GM10266 (cell line): ENCODE data around the gene VASH2.

ENCODE experiments used
- DNase-seq: peaks from one replicate; pipeline ENCODE4 v3.0.0; 2012; ENCODE audit errors: extremely low spot score
- TF ChIP-seq, protein P1 (sequence below): IDR thresholded peaks from 2 replicates; pipeline ENCODE4 v1.5.1; 2012; ENCODE audit warnings: mild to moderate bottlenecking, low read depth; ENCODE audit not compliant: control insufficient read depth, insufficient read depth; ENCODE audit errors: missing control alignments

The VASH2 gene

DNA sequence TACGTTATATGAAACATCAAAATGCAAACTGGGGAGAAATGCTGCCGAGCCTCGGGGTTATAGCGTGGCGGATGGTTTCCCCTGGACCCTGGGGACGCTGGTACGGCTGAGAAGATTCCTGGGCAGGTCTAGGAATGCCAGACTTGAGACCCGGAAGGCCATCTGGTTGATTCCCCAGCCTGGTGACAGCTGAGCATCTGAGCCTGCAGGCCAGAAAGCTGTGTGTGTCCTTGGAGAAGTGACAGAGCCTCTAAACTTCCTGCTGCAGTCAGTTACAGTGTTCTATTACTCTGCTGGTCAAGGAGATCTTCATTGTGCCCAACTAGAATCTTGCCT is 2.3 kb downstream of the VASH2 start:
- DNase-seq, result no peak
- TF ChIP-seq, protein P1, sequence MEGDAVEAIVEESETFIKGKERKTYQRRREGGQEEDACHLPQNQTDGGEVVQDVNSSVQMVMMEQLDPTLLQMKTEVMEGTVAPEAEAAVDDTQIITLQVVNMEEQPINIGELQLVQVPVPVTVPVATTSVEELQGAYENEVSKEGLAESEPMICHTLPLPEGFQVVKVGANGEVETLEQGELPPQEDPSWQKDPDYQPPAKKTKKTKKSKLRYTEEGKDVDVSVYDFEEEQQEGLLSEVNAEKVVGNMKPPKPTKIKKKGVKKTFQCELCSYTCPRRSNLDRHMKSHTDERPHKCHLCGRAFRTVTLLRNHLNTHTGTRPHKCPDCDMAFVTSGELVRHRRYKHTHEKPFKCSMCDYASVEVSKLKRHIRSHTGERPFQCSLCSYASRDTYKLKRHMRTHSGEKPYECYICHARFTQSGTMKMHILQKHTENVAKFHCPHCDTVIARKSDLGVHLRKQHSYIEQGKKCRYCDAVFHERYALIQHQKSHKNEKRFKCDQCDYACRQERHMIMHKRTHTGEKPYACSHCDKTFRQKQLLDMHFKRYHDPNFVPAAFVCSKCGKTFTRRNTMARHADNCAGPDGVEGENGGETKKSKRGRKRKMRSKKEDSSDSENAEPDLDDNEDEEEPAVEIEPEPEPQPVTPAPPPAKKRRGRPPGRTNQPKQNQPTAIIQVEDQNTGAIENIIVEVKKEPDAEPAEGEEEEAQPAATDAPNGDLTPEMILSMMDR, result no peak

DNA sequence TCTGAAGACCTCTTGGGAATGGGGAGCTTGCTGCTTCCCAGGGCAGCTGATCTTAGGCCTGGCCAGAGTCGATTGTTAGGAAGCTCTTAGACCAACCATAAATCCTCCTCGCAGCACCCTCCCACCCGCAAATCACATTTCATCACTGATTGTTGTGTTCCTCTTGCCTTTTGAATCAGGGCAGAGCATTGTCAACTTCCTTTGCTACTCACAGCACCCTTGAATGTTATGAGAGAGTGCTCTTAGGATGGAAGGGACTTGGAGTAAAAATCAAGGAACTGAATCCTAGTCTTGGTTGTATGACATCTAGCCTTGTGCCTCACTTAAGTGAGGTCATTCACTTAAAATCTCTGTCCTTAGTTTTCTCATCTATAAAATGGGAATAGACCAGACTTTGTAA is 3.0 kb downstream of the VASH2 start:
- TF ChIP-seq, protein P1, result no peak
- DNase-seq, result no peak

DNA sequence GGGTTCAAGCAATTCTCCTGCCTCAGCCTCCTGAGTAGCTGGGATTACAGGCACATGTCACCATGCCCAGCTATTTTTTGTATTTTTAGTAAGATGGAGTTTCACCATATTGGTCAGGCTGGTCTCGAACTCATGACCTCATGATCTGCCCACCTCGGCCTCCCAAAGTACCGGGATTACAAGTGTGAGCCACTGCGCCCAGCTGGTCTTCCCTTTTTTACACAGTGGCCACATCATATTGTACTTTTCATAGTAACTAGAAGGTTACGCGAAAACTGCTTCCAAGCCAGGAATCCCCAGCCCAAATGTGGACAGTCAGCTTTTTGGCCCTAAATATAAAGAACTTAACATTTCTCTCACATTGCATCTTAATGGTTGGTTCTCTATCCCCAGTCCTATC is 4.2 kb downstream of the VASH2 start:
- TF ChIP-seq, protein P1, result no peak
- no peak for DNase-seq

DNA sequence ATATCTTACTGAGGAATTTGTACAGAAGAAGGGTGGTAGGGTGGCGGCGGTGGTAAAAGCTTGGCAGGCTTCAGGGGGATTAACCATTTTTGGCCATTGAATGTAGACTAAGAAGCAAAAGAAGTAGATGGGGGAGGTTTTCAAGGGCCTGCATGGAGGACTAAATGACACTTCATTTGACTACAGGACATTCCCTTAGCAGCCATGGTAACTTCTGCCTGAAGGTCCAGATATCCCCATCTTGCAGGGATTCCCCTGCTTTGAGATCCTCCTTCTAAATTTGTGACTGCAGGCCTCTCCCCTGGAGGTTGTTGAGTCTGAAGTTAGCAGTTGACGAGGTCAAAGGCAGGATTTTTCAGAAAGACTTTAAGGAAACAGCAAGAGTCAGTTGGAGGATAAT is 4.8 kb downstream of the VASH2 start:
- DNase-seq, result peak; percentile 68
- TF ChIP-seq, protein P1, result no peak

DNA sequence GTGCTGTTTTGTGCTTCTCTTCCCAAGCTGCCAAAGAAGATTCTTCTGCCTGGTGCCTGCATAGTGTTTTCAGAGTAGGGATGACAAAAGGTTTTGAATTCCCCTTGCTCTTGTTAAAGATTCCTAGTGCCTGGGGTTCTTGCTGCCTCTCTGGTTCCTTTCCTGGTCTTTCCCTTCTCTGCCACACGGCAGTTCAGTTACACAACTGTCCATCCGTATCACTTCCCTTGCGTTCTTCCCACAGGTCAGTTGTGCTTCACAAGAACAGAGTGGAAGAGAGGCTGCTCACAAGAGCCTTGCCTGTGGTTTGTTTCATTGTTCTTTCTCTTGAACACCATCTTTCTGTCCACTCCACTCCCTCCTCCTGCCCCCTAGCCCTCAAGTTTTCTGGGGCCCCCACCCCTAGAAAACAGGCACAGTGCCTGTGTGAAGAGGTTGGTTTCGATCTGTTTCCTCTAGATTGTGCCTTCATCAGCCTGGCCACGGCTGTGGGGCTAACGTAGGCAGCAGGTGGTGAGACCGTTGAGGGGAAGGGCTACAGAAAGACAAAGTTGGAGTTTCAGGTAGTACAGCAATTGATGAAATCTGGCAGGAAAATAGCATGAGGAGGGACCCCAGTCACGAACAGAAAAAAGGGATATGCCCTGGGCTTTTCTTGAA is 5.8 kb downstream of the VASH2 start:
- DNase-seq, result no peak
- TF ChIP-seq, protein P1, result no peak

DNA sequence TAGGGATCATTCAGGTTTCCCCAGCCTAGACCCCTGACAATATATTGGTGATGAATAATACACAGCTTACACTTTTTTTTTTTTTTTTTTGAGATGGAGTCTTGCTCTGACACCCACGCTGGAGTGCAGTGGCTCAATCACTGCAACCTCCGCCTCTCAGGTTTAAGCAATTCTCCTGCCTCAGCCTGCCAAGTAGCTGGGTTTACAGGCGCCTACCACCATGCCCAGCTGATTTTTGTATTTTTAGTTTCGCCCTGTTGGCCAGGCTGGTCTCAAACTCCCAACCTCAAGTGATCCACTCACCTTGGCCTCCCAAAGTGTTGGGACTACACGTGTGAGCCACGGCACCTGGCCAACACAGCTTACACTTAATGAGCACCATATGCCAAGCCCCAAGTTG is 7.2 kb downstream of the VASH2 start:
- TF ChIP-seq, protein P1, result no peak
- DNase-seq, result no peak

DNA sequence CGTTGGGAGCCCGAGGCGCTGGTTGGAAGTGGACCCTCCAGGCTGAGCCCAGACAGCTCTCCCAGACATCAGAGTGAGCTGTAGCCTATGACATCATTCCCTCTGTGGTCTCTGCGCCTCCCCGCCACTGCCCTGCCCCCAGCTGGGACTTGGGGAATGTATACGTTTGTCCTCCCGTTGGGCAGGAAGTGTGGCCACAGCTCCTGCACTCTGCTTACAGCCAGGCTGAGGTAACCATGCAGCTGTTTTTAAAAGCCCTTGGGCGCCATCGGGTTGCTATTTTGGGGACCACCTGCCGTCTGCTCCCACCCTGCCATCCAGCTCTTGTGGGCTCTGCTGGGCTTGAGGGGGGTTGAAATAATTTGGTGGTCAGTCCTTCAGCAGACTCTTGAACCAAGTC is 7.8 kb downstream of the VASH2 start:
- TF ChIP-seq, protein P1, result peak; percentile 2
- no peak for DNase-seq
